HG03378 (cell line): ENCODE results near the gene NEU2.
"Not testable (repeated sequence)": the region's sequence is repeated elsewhere in the genome, so short reads cannot be mapped to it uniquely, and the experiment has no call there.

ENCODE experiments used
- ATAC-seq: cut with Tn5 transposase; IDR thresholded peaks from one replicate; pipeline ENCODE4 v1.9.1; 2021; ENCODE audit warnings: mild to moderate bottlenecking, moderate library complexity; ENCODE audit not compliant: unreplicated experiment

The NEU2 gene

DNA sequence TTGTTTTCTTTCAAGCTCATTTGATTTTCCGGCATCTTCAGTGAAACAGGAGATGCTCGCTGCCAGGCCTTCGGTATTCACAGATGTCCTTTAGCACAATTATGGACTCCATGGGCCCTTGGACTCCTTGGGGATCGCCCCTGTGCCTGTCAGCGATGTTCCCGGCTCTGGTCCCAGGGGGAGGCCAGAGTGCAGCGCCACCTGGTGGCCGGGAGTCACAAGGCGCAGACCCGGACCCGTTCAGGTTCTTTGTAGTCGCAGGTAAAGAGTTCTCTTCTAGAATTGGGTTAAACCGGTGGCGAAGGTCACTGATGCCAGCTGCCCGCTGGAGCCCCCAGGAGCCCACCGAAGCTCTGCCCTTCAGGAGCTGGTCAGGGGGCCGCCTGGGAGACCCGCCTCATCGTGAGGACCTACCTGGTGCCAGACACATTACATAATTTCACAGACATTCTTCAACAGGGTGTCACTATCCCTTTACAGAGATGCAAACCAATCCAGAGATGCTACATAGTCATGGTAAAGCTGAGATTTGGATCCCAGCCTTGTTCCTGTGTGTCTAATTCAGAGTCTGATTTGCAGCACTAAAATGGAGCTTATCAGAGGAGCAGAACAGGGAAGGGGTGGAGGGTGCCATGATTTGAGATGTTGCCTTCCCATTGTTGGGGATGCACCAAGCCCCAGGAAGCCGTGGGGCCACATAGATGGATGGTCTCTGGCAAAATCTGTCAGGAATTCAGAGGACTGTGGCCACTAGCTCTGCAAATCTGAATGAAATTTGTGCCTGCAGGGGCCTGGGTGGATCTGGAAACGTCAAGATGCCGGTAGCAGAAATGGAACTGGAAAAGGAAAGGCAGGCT lies 21.7 kb downstream of the NEU2 start:
- ATAC-seq, result no peak

DNA sequence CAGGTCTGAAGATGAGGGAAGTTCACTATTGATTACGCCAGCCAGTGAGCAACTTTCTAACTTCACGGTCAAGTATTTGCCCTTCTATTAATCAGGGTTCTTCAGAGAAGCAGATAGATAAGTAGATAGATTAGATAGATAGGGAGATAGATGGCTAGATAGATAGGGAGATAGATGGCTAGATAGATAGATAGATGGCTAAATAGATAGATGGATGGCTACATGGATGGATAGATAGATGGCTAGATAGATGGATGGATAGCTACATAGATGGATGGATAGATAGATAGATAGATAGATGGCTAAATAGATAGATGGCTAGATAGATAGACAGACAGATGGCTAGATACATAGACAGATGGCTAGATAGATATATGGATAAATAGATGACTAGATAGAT lies 22.9 kb downstream of the NEU2 start:
- no peak for ATAC-seq

DNA sequence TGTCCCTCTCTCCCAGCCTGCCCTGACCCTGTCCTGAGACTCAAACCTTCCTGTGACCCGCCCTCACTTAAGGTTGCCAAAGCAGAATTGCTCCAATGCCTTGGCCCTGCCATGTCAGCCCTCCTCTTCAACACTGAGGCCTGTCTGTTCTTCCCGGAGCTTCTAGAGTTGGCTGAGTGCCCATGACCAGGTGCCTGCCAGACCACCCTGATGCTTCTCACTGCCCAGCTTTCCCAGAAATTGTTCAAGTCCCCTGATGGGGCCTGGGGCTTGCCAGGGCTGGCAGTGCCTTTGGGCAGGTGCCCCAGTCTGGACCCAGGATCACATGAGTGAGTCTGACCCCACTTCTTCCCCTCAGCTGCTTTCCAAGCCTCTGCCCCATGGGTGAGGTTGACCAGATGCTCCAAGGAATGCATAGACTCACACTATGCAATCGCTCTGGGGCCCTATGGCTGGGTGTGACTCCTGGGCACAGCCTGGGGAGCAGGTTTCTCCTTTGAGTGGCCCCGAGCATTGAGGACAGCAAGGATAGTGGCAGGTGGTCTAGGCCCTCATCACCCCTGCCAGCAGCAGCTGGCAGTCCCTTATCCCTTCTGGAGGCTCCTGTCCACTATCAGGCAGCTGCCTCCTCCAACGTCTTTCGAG lies 24.6 kb downstream of the NEU2 start:
- no peak for ATAC-seq

DNA sequence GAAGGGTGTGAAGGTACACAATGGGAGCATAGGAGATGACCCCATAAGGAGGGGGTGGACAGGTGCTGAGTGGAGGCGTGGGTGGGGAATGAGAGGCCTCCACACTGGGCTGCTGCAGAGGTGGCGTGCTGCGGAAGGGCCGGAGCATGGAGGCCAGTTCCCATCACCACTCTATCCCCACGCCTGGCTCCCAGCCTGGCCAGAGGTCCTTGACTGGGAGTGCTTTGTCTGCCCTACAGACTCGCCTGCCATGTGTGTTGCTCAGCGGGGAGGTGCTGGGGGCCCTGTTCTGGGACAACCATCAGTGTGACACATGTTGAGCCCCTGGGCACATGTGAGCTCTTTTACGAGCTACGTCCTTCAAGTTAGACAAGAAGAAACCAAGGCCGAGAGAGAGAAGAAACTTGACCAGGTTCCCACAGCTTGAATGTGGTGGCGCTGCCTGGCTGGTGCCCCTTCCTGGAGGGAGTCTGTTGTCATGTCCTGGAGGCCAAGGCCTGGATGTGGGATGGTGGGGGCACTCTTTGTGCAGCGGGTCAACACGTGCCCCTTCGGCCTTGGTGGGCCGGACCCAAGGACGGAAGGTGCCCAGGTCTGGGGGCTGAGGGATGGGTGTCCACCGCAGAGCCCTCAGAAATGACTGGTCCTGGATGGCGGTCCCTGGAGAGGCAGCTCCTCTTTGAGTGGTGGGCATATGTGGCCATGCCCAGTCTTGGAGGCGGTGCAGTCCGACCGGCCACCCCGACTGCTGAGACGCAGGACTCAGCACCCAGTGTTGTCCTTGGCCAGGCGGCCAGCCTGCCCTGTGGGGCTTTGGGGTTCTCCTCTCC lies 26.5 kb downstream of the NEU2 start:
- no peak for ATAC-seq

DNA sequence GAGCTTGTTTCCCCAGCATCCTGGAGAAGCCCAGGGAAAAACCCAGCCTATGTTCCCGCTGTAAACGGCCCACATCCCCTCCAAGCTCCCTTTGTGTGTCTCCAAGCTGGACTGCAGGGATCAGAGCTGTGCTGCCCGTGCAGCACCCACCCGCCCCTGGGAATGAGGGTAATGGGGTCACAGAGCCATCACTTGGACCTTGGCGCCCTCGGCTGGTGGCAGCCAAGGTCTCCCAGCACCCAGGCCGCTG lies 27.0 kb downstream of the NEU2 start:
- ATAC-seq, result no peak

DNA sequence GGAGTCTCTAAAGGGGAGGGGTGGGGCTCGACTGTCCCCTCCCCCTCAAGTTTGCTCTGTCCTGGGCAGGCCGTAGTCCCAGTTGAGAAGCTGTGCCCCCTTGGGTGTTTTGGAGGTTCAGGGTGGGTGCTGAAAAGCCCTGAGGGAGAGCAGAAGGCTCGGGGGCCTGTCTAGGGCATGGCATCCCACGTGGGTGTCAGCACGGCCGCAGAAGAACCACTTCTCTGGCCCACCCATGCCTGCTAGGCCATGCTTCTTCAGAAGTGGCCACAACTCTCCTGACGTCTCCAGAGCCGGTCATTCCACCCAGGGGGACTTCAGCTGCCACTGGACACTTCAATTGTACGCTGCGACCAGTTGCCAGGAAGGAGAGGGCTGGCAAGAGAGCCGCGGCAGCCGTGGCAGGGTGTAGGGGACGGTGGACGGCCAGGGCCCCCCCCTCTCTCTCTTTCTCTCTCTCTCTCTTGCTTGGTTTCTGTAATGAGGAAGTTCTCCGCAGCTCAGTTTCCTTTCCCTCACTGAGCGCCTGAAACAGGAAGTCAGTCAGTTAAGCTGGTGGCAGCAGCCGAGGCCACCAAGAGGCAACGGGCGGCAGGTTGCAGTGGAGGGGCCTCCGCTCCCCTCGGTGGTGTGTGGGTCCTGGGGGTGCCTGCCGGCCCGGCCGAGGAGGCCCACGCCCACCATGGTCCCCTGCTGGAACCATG lies 27.5 kb downstream of the NEU2 start, which contains the start of gene INPP5D:
TSS of gene INPP5D (plus strand) at position 546 of the 704 bp plus-strand sequence. CDS start at position 683, 137 bp downstream.
- ATAC-seq, result peak; percentile 40

DNA sequence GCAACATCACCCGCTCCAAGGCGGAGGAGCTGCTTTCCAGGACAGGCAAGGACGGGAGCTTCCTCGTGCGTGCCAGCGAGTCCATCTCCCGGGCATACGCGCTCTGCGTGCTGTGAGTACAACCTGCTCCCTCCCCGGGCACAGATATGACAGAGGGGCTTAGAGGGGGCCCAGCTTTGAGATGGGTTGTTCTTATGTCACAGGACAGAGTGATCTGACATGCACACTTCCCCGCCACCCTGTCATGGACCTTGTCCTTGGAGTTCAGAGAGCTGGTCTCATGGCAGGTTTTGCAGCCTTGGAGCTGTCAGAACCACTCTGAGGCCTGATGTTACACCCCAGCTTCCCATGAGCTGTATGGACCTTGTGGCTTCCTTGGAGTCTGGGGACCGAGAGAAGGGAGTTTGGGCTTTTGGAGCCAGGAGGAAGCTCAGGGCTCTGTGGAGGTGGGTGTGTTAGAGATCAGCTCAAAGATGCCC lies 28.1 kb downstream of the NEU2 start:
- ATAC-seq, result no peak

DNA sequence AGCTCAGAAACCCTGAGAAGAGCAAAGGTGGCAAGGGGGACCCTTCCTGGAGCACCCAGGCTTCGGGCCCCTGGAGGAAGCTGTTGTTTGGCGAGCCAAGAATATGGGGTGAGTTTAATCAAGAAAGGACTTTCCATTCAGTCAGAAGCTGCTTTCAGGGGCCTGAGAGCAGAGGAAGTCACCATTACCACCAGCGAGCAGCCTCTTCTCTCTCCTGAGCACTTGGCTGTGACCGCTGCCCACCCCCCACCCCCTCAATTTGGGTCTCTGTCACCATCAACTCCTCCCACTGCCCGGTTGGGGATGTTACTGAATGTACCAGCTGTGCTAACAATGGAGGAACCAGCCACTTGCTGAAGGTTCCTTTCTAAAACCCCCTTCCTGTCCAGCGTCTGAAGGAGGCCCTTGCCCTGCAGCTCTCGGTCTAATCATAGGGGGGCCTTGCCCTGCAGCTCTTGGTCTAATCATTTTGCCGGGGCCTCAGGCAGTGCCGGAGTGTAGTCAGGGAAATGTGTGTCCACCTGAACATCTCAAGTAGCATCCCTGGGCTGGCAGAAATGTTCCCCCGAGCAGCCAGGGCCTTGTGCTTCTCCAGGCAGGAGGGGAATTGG lies 28.6 kb downstream of the NEU2 start:
- no peak for ATAC-seq

DNA sequence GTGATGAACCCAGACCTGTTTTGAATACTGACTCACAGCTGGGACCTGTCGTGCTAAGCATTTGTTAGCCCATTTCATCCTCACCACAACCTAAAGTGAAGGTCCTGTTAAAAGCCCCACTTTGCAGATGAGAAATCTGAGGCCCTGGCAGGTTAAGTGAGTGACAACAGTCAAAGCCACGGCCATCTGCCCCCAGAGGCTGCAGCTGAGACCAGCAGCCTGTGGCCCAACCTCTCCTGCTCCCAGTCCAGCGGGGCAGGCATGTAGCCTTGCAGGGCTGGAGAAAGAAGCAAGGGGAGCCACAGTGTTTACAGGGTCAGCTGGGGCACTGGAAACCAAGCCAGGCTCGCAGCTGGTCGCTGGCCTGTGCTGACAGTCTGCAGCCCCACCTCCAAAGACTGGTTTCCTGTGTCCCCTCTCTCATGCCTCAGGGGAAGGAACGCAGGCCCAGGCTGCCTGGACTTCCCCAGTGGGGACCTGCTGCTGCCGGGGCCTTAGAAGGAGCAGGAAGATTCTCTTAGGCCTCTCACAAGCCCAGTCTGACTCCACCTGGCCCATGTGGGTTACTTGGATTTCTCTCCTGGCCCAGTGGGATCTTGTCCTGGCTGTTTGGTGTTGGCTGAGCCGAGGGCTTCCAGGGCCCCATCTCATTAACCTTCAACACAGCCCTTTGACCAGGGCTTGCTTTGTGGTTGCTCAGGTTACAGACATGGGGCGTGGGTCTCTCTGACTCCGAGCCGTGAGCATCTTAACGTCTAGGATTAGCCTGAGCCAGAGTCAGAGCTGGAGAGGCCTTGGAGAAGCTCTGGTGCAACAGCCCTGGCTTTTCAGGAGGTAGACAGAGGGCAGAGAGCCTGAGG lies 29.3 kb downstream of the NEU2 start:
- no peak for ATAC-seq

DNA sequence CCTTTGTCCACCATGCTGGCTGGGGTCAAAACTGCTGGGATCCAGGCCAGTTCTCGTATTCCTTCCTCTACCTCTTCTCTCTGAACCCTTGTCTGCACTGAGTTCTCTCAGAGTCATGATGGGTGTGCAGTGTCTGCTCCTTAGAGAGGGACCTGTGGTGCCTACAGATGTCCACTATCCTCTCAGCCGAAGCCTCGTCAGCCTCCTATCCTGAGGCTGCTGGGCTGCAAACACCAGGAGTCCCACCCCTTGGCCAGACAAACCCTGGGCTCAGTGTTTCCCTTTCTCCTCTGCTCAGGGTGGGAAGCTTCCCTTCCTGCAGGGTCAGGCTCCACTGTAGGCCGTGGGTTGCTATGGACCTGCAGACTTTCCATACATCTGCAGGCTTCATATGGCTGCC lies 30.0 kb downstream of the NEU2 start:
- no peak for ATAC-seq

DNA sequence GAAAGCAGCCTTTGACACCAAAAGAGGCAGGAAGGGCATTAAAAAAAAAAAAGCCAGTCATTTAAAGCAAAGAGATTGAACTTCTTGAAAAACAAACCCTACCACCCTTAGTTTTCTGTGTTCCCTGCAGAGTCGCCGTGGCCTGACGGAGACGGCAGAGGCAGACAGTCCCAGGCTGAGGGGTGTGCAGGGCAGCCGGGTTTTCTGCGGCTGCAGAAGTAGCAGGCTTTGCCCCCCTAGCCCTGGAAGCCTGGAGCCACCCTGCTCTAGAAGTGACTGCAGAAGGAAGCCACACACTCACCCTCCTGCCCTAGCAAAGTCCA lies 30.4 kb downstream of the NEU2 start:
- ATAC-seq, result no peak

DNA sequence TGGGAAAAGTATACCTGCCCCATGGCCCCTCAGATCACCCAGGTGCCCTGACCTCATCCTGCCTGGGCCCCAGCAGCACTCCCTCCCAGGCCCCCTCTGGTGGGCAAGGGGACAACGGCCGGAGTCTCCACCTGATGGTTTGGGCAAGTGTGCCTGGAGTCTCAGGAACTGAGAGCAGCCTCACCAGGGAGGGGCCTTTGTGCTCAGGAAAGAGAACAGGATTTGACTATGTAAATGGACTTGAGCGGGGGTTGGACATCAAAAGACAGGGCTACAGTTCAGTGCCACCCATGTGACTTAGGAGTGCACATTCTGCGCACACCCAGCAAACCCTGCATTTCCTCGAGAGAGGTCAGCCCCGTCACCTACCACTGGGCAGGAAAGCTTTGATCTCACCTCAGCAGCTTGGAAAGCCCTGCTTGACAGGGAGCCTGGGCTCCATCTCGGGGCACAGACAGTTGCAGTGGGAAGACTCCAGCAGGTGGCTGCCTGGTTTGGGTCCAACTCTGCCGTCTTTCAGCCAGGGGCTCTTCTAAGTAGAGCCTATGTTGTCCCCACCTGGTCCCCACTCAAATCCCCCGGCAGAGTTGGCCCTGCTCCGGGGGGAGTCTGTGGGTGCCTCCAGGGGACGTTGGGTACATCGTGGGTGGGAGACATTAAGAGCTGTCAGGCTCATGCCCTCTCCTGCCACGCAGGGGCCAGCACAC lies 30.9 kb downstream of the NEU2 start:
- peak; percentile 43 for ATAC-seq

DNA sequence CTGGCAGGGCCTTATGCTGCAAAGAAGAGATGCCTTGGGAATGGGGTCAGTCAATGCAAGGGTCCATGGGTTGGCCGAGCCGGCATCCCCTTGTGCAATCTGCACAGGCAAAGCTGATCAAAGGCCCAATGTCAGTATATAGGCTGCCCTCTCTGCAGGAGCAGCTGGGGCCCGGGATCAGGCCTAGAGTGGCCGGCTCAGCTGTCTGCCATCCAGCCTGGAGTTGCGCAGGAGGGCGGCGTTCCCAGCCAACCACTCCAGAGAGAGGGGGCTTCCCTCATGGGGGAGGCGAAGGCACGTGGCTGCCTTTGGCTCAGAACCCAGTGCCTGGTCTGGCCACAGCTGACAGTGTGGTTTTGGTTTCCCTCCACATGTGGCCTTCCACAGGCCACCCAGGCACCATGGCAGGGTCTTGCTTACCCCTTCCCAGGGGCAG lies 31.5 kb downstream of the NEU2 start:
- no peak for ATAC-seq

DNA sequence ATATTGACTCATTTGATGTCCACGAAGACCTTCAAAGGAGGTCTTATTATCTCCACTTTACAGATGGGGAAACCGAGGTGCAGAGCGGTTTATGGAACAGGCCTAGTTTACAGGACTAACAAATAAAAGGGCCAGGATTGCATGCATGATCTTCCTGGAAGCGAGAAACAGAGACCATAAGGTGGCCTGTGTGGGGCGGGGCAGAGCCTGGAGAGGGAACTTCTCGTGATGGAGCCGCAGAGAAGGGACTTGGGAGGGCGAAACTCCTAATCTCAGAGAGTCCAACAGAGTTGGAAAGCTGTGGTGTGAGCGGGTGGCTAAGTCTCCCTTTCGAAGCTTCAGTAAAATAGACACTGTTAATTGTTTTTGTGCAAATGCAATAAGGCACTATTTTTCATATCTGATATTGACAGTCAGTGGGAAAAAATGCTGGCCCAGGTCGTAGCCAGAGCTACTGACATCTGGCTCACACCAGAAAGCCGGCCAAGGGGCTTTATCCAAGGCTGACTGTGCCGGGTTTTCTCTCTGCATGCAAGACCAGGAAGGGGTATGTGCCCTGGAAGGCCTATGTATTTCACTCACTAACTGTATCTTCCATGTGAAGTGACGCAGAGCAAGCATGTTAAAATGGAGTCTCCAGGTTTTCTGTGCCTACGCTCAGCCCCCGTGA lies 32.2 kb downstream of the NEU2 start:
- ATAC-seq, result no peak

DNA sequence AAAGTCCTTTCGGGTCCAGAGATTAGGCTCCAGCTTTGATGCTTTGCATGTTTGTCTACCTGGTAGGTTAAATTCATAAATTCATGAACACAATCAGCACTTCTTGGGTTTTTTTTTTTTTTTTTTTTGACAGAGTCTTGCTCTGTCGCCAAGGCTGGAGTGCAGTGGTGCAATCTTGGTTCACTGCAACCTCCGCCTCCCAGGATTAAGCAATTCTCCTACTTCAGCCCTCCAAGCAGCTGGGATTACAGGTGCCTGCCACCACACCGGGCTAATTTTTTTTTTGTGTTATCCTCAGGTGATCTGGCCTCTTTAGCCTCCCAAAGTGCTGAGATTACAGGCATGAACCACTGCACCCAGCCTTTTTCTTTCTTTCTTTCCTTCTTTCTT lies 32.7 kb downstream of the NEU2 start:
- not testable (repeated sequence) for ATAC-seq

DNA sequence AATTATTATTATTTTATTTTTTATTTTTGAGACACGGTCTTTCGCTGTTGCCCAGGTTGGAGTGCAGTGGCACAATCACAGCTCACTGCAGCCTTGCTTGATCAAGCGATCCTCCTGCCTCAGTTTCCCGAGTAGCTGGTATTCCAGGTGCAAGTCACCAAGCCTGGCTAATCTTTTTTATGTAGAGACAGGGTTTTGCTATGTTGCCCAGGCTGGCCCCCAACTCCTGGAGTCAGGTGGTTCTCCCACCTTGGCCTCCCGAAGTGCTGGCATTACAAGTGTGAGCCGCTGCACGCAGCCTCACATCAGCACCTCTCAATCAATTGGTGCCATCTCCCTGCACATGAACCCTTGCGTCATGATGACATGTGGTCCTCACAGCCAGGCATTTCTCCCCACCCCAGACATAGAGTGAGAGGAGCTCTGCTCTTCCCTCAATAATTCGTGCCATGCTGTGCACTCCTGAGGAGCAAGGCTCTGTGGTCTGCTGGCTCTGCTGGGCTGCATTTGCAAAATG lies 33.5 kb downstream of the NEU2 start:
- ATAC-seq, result no peak

DNA sequence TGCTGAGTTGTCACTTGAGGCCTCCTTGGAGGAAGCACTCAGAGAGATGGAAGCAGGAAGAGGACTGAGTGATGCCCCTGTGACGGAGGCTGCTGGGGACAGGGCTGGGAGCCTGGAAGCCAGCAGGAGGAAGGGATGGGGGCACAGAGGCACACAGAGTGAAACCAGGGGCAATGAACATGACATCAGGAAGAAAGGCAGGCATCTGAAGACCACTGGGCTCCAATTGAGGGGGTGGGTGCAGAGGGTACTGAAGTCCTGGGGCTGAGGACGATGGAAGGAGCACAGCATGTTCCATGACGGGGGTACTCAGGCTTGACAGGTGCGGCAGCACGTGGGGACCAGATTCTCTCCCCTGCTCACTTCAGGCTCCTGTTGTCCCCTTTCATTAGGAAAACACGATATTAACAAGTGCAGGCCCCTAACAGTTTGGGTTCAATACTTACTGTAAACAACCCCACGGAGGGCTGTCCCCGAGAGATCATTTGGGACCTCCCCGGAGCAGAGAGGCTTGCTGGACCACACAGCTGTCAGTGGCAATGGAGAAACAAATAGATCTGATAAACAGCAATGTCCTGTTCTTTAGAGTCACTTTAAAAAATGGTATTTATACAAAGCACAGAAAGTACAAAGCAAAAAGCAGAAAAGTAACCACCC lies 36.4 kb downstream of the NEU2 start:
- no peak for ATAC-seq

DNA sequence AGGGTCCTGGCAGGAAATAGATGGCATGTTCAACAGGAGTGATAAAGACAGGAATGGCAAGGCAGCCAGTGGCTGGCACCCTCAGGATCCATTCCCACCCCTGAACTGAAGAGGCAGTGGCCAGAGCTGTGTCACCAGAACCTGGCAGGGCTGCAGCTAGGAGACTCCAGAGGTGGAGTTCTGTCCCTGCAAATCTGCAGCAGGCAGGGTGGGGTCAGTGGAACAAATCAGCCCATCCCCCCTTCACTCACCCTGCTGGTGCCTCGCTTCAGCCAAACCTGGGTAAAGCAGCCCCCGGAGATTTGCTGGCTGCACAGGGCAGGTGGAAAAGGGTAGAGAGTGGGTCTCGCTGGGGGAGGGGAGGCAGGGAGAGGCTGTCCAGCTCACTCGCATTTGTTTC lies 40.4 kb downstream of the NEU2 start:
- ATAC-seq, result no peak
